Measurements from ENCODE around the gene PHACTR1.

GRCh38 chr6:13226071-13226470 lies 509.5 kb downstream of the PHACTR1 start:
- TF ChIP-seq SP1 (IDR thresholded peaks at IDR 0.05) (no peak), REST (IDR thresholded peaks at IDR 0.05) (no peak), RXRA (IDR thresholded peaks at IDR 0.05) (no peak), CTCF (IDR thresholded peaks at IDR 0.05; ENCODE audit: low read depth, low read length, missing input control) (no peak), MAX (IDR thresholded peaks at IDR 0.05) (no peak), RAD21 (IDR thresholded peaks at IDR 0.05) (no peak), FOXA2 (IDR thresholded peaks at IDR 0.05) (no peak), ZBTB33 (IDR thresholded peaks at IDR 0.05) (no peak), GABPA (IDR thresholded peaks at IDR 0.05 in 1 of 2, conservative IDR thresholded peaks at IDR 0.05 in 1 of 2) (no peak), YY1 (IDR thresholded peaks at IDR 0.05) (no peak), HNF4A (conservative IDR thresholded peaks at IDR 0.05) (no peak), JUND (IDR thresholded peaks at IDR 0.05) (no peak)

Measured in liver (tissue), 3 donors.